BJ (cell line): Measurements from ENCODE around the gene LSP1. TPM values are rescaled to one million over a fixed set of nuclear protein-coding genes. Genes with fewer than 3 reads are reported as not detected.

Experiments
- CTCF ChIA-PET: fragments of 350-600 bp; formaldehyde crosslinking; extraction: SDS; loops from one replicate; lab custom pipeline; 2021; ENCODE audit warnings: antibody characterized with exemption, inconsistent platforms; lab: Yijun Ruan, JAX
- POLR2A ChIA-PET: fragments of 300-600 bp; sonication (Branson Sonifier 250); formaldehyde crosslinking; extraction: SDS; loops from one replicate; lab custom pipeline; 2021; ENCODE audit warnings: antibody characterized with exemption; lab: Charles Lee
- DNase-seq: peaks from one replicate; pipeline ENCODE4 v3.0.0-alpha.2; 2011; ENCODE audit warnings: low read depth
- H3K27me3 ChIP-seq: 2 replicates; pipeline ENCODE4 v1.6.0; 2011; ENCODE audit warnings: low read length; ENCODE audit not compliant: control insufficient read depth, insufficient read depth
- H3K36me3 ChIP-seq: 2 replicates; pipeline ENCODE4 v1.5.1; 2011; ENCODE audit warnings: low read length; ENCODE audit not compliant: control insufficient read depth, insufficient read depth
- H3K4me3 ChIP-seq: 2 replicates; pipeline ENCODE4 v1.5.1; 2011; ENCODE audit warnings: low read depth, mild to moderate bottlenecking, control low read depth, low read length
- CTCF ChIP-seq: IDR thresholded peaks from 2 replicates; pipeline ENCODE4 v1.5.1; 2011; ENCODE audit warnings: low read depth, mild to moderate bottlenecking, control low read depth, inconsistent platforms, low read length, moderate library complexity; ENCODE audit not compliant: insufficient read depth
- polyA plus RNA-seq: library from polyadenylated mRNA; depleted of rRNA; stranded (reverse); fragments of >200 nt; gene quantifications from 2 replicates; pipeline ENCODE4 v1.2.3, GENCODE V29; 2011

The LSP1 gene
- polyA plus RNA-seq, 1 experiment, result not detected

DNA sequence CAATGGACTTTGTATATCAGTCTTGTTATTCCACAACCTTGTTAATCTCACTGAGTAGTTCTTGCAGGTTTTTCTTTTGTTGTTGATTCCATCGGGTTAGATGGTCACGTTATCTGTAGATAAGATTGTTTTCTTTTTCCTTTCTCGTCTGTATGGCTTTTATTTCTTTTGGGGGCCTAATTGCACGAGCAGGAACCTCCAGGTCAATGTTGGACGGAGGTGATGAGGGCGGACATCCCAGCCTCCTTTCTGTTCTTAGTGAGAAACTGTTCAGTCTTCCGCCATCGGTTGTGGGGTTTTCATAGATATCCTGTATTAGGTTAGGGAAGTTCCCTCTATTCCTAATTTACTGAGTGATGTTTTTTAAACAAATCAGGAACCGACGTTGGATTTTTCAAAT lies 43.6 kb downstream of the LSP1 start:
- H3K4me3 ChIP-seq, result no peak overlapping the region
- DNase-seq, result no peak
- H3K27me3 ChIP-seq, result peaks cover 8% of the 10 kb centered on the region
- no peaks in the 10 kb centered on the region for H3K36me3 ChIP-seq
- POLR2A ChIA-PET, result no interaction called here
- CTCF ChIA-PET, result interaction anchor here (2.1 kb wide), 1 partner anchor 52 kb away, joined by 5 read pairs; no protein-coding TSS in a partner anchor
- no peak for TF ChIP-seq CTCF

- DNase-seq, result no peak
- POLR2A ChIA-PET, result no interaction called here
- no peak overlapping the region for H3K4me3 ChIP-seq
- H3K36me3 ChIP-seq, result no peaks in the 10 kb centered on the region
- TF ChIP-seq CTCF, result no peak
- CTCF ChIA-PET, result interaction anchor here (2.1 kb wide), 1 partner anchor 52 kb away, joined by 5 read pairs; no protein-coding TSS in a partner anchor
- H3K27me3 ChIP-seq, result peaks cover 8% of the 10 kb centered on the region
These were observed 44.0 kb downstream of the LSP1 start for GRCh38 chr11:1896923-1897322.

DNA sequence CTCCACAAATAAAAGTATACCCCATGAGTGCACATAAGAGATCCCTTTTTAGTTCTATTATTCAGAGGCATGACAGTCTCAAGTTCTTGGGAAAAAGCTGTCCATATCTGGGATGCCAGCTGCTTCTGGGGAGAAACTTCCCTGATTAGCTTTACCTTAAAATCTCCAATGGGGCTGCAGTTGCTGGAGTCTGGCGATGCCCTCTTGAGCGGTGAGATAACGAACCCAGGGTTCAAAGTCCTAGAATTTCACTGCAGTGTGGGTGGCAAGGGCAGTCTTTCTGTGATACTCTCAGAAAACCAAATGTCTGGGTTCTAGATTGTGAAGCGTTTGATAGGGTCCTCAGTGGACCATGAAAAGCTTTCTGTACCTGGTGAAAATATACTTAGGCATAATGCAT lies 46.2 kb downstream of the LSP1 start:
- no peak for DNase-seq
- ChIA-PET CTCF (interaction anchor here (1.1 to 2.0 kb wide), 3 partner anchors 17 to 252 kb away, joined by 3 to 5 read pairs (median 4); no protein-coding TSS in a partner anchor), POLR2A (no interaction called here)
- TF ChIP-seq CTCF, result no peak
- Histone ChIP-seq H3K4me3 (no peak overlapping the region), H3K36me3 (no peaks in the 10 kb centered on the region), H3K27me3 (peaks cover 8% of the 10 kb centered on the region)

GRCh38 chr11:1899686-1900085 lies 46.8 kb downstream of the LSP1 start:
- no peak for DNase-seq
- no peaks in the 10 kb centered on the region for H3K36me3 ChIP-seq
- POLR2A ChIA-PET, result no interaction called here
- TF ChIP-seq CTCF, result no peak
- no peak overlapping the region for H3K4me3 ChIP-seq
- peaks cover 8% of the 10 kb centered on the region for H3K27me3 ChIP-seq
- CTCF ChIA-PET, result interaction anchor here (1.1 to 2.0 kb wide), 3 partner anchors 17 to 251 kb away, joined by 3 to 5 read pairs (median 4); no protein-coding TSS in a partner anchor

- CTCF ChIA-PET, result interaction anchor here (0.9 to 1.2 kb wide), 2 partner anchors 40 to 247 kb away, joined by 3 read pairs; no protein-coding TSS in a partner anchor
- no peak overlapping the region for H3K4me3 ChIP-seq
- no peak for TF ChIP-seq CTCF
- no peaks in the 10 kb centered on the region for H3K36me3 ChIP-seq
- no peak for DNase-seq
- H3K27me3 ChIP-seq, result peaks cover 5% of the 10 kb centered on the region; the same call in 1 of the 2 replicates
- POLR2A ChIA-PET, result no interaction called here
These were observed 53.3 kb downstream of the LSP1 start for GRCh38 chr11:1906181-1906580.
